Measurements from ENCODE around the gene ALG3.

DNA sequence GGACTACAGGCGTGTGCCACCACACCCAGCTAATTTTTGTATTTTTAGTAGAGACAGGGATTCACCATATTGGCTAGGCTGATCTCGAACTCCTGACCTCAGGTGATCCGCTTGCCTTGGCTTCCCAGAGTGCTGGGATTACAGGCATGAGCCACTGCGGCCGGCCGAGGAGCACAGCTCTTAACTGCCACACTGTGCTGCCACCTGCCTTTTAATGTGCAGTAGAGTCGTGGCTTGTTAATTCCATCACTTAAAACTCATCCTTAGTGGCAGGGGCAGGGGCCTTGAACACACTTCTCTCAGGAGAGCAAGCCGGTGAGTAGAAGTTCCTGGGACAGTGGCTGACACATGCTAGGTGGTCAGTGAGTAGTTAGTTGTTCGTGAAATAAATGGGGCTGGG, 50.3 kb downstream of the ALG3 start:
- TF ChIP-seq SP1 (IDR thresholded peaks at IDR 0.05) (no peak), ELF4 (IDR thresholded peaks at IDR 0.05) (no peak), BHLHE40 (IDR thresholded peaks at IDR 0.05; ENCODE audit: borderline replicate concordance) (no peak), FOXK2 (IDR thresholded peaks at IDR 0.05) (no peak), FOXA1 (IDR thresholded peaks at IDR 0.05) (no peak), LEF1 (IDR thresholded peaks at IDR 0.05; ENCODE audit: borderline replicate concordance) (no peak), FOXM1 (IDR thresholded peaks at IDR 0.05; ENCODE audit: borderline replicate concordance) (no peak), HDGF (IDR thresholded peaks at IDR 0.05; ENCODE audit: borderline replicate concordance) (no peak), ARNT (IDR thresholded peaks at IDR 0.05) (no peak), L3MBTL2 (conservative IDR thresholded peaks at IDR 0.05) (no peak), SUZ12 (IDR thresholded peaks at IDR 0.05) (no peak), TARDBP (IDR thresholded peaks at IDR 0.05) (no peak), ZNF384 (IDR thresholded peaks at IDR 0.05) (no peak)
- TF ChIP-seq, protein P1, sequence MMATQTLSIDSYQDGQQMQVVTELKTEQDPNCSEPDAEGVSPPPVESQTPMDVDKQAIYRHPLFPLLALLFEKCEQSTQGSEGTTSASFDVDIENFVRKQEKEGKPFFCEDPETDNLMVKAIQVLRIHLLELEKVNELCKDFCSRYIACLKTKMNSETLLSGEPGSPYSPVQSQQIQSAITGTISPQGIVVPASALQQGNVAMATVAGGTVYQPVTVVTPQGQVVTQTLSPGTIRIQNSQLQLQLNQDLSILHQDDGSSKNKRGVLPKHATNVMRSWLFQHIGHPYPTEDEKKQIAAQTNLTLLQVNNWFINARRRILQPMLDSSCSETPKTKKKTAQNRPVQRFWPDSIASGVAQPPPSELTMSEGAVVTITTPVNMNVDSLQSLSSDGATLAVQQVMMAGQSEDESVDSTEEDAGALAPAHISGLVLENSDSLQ (IDR thresholded peaks at IDR 0.05), result no peak

All from HEK293T (cell line).